Measurements from ENCODE around the gene SH3RF2.

- TF ChIP-seq, protein P1, sequence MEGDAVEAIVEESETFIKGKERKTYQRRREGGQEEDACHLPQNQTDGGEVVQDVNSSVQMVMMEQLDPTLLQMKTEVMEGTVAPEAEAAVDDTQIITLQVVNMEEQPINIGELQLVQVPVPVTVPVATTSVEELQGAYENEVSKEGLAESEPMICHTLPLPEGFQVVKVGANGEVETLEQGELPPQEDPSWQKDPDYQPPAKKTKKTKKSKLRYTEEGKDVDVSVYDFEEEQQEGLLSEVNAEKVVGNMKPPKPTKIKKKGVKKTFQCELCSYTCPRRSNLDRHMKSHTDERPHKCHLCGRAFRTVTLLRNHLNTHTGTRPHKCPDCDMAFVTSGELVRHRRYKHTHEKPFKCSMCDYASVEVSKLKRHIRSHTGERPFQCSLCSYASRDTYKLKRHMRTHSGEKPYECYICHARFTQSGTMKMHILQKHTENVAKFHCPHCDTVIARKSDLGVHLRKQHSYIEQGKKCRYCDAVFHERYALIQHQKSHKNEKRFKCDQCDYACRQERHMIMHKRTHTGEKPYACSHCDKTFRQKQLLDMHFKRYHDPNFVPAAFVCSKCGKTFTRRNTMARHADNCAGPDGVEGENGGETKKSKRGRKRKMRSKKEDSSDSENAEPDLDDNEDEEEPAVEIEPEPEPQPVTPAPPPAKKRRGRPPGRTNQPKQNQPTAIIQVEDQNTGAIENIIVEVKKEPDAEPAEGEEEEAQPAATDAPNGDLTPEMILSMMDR (IDR thresholded peaks at IDR 0.05; ENCODE audit: poor library complexity) = no peak
- TF ChIP-seq EZH2phosphoT487 (IDR thresholded peaks at IDR 0.05; ENCODE audit: low read depth, severe bottlenecking, unreplicated experiment) = no peak
- no peak for TF ChIP-seq EZH2 (IDR thresholded peaks at IDR 0.05; ENCODE audit: borderline replicate concordance)
These were observed 33.3 kb upstream of the SH3RF2 start for GRCh38 chr5:145903113-145903512.
